WI38 (cell line): ENCODE results near the gene SEC31B.
A peak's percentile ranks its signal among the peaks of the same experiment; 100 is the strongest.

Experiments used
- H3K4me3 ChIP-seq: 2 replicates; pipeline ENCODE4 v1.5.1; 2011; ENCODE audit warnings: low read depth, mild to moderate bottlenecking, control low read depth, low read length
- CTCF ChIP-seq: IDR thresholded peaks from 2 replicates; pipeline ENCODE4 v1.5.1; 2012; ENCODE audit warnings: low read depth, mild to moderate bottlenecking, control low read depth, low read length

Gene SEC31B

DNA sequence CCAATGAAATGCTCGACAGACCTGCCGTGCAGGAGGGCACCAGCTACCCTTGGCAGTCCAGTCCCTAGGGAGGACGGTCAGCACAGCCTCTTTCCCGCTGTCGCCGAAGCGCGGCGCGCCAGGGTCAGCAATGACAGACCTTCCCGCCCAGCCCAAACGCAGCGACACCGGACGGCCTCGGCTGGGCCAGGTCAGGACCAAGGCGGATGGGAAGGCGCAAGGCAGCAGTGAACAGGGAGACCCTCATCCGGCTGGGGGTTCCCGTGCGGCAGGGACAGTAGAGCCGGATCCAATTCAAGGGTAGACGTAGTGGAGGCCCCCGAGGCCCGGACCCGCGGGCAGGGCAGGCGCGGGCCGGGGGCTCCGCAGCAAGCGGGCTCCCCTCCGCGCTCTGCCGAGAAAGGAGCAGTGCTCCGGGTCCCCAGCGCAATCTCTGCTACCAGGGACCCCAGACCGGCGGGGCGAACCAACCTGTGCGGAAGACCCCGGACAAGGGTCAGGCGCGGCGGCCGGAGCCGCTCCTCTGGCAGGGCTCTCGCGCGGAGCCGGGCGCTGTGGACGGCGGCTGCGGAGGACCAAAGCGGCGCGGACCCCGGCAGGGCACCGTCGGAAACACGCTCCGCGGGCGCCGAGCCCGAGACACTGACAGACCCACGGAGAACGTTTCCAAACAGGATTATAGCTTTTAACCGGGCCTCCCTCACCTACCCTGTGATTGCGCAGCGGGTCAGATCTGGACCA, at the start of gene SEC31B:
Gene SEC31B (minus strand): TSS at position 551 of the 741 bp plus-strand sequence. CDS start 2,909 bp downstream, outside the sequence.
- H3K4me3 ChIP-seq = peak within 1 kb of the TSS; percentile 31
- no peak for TF ChIP-seq CTCF

DNA sequence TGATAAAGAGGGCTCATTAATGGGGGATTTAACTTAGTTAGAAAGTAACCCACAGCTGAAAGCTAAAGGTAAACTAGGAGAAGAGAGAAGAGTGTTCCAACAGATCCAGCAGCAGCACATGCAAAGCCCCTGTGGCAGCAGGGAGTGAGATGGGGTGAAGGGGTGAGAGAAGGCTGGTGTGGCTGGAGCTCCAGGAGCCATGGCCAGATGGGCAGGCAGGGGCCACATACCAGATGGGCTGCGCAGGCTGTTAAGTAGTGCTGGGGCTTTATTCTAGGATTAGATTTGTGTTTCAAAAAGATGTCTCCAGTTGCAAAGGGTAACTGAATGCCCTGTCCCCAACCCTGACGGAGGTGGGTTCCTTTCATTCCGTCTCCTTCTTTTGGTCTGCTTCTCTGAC, 49.3 kb upstream of the SEC31B start:
- TF ChIP-seq CTCF = no peak
- no peak overlapping the region for H3K4me3 ChIP-seq

DNA sequence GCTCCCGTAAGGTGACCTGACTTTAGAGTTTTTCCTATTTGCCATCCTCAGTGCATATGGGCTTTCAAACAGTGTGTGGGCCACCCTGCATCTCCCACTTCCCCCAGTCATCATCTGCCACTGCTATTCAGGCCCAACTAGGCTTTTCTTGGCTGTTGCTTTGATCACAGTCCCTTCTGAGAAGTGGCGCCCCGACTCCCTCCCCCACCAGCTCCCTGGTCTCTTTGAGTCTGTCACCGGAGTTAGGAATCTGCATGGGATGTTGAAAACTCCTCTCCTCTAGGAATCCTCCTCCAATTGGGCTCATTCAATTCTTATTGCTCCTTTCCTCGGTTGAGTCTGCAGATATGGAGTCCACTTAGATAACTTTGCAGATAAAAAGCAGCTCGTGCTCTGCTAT, 48.2 kb upstream of the SEC31B start:
- no peak overlapping the region for H3K4me3 ChIP-seq
- TF ChIP-seq CTCF = no peak

DNA sequence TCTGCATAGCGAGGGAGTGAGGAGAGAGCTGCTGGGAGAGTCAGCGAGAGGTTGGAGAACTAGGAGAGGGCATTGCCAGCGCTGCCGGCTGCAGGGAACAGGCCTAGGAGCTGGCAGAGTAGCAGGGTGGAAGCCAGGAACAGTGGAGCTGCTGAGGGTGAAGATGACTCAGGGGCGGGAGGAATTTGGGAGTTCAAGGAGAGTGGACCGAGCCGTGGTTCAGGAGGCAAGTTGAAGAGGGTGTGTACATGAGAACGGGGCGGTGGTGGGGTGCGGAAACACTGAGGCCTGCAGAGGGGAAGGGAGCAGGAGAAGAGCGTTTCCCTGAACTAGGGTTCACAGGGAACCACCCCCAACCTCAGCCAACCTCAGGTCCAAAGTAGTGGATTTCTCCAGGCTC, 47.6 kb upstream of the SEC31B start:
- TF ChIP-seq CTCF = no peak
- H3K4me3 ChIP-seq = no peak overlapping the region

DNA sequence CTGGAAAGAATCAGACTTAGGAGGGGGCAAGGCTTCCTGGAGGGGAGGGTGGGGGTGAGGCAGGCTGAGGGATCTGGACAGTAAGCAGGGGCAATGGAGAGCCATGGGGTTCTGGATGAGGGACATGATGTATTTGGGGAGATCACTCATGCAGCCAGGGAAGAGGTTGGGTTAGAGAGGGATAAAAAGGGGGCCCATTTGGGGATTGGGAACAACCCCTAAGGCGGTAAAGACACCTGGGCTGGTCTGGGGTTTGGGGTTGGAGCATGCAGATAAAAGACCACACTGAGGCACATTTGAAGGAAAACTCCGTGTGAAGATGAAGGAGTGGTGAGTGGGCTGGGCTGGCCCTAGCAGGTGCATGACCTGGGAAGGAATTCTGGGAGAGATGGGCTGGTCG, 46.9 kb upstream of the SEC31B start:
- H3K4me3 ChIP-seq = no peak overlapping the region
- no peak for TF ChIP-seq CTCF

- TF ChIP-seq CTCF = no peak
- no peak overlapping the region for H3K4me3 ChIP-seq
These were observed 45.7 kb upstream of the SEC31B start for GRCh38 chr10:100565206-100565985.
